IMR-90 (cell line): ENCODE data around the gene MRPS9. TPM values are rescaled to one million over a fixed set of nuclear protein-coding genes. Genes with fewer than 3 reads are reported as not detected.

Experiments
- ATAC-seq: fragments of 200-7000 bp; cut with Tn5 transposase; 2 replicates; pipeline ENCODE4 v1.9.1; 2020; ENCODE audit warnings: low read depth, mild to moderate bottlenecking, moderate library complexity
- BruUV-seq: library from RNA; stranded (reverse); fragments of 400-500 nt; replicated peaks from 2 replicates; lab custom pipeline; 2021; lab: Mats Ljungman, UMichigan
- CTCF ChIA-PET: fragments of 300-600 bp; formaldehyde crosslinking; extraction: SDS; loops from one replicate; lab custom pipeline; 2021; ENCODE audit warnings: antibody characterized with exemption; lab: Yijun Ruan, JAX
- POLR2A ChIA-PET: fragments of 300-600 bp; sonication (Branson Sonifier 250); formaldehyde crosslinking; loops from one replicate; lab custom pipeline; 2022; ENCODE audit warnings: antibody characterized with exemption; ENCODE audit not compliant: unreplicated experiment; lab: Charles Lee
- DNase-seq: peaks from one replicate; pipeline ENCODE4 v3.0.0; 2013
- H2AFZ ChIP-seq: replicated peaks from 2 replicates; pipeline ENCODE3; 2013; ENCODE audit warnings: low read length, mild to moderate bottlenecking; ENCODE audit not compliant: poor library complexity
- H2AK5ac ChIP-seq: 2 replicates; pipeline ENCODE4 v1.6.1; 2013; ENCODE audit warnings: low read depth, low read length, inconsistent platforms
- H2AK9ac ChIP-seq: replicated peaks from 2 replicates; pipeline ENCODE3; 2013; ENCODE audit warnings: mild to moderate bottlenecking, low read depth, low read length, moderate library complexity; ENCODE audit not compliant: poor library complexity
- H2BK120ac ChIP-seq: 2 replicates; pipeline ENCODE4 v1.6.1; 2013; ENCODE audit warnings: low read depth, low read length, inconsistent platforms
- H2BK15ac ChIP-seq: 3 replicates; pipeline ENCODE4 v1.6.1; 2013; ENCODE audit warnings: low read depth, low read length, inconsistent platforms
- H2BK20ac ChIP-seq: 2 replicates; pipeline ENCODE4 v1.6.1; 2013; ENCODE audit warnings: low read depth, mild to moderate bottlenecking, inconsistent platforms, low read length, moderate library complexity
- H2BK5ac ChIP-seq: 2 replicates; pipeline ENCODE4 v1.6.1; 2013; ENCODE audit warnings: mild to moderate bottlenecking, low read depth, low read length, inconsistent platforms; ENCODE audit not compliant: poor library complexity, severe bottlenecking
- H3K14ac ChIP-seq: replicated peaks from 2 replicates; pipeline ENCODE4 v1.6.1; 2013; ENCODE audit warnings: low read depth, low read length, inconsistent platforms
- H3K18ac ChIP-seq: 2 replicates; pipeline ENCODE4 v1.6.1; 2013; ENCODE audit warnings: low read depth, low read length, control low read depth
- H3K23ac ChIP-seq: 2 replicates; pipeline ENCODE4 v1.6.1; 2013; ENCODE audit warnings: low read depth, low read length, inconsistent platforms
- H3K27ac ChIP-seq: 2 replicates; pipeline ENCODE4 v1.5.1; 2013; ENCODE audit warnings: mild to moderate bottlenecking, control low read depth, low read length; ENCODE audit not compliant: insufficient read depth
- H3K27me3 ChIP-seq: 2 replicates; pipeline ENCODE4 v1.6.1; 2013; ENCODE audit warnings: low read length; ENCODE audit not compliant: control insufficient read depth, insufficient read depth
- H3K36me3 ChIP-seq: 2 replicates; pipeline ENCODE4 v1.6.1; 2013; ENCODE audit warnings: low read length, mixed read lengths; ENCODE audit not compliant: control insufficient read depth, insufficient read depth
- H3K4ac ChIP-seq: 2 replicates; pipeline ENCODE4 v1.6.1; 2013; ENCODE audit warnings: low read depth, low read length, inconsistent platforms
- H3K4me1 ChIP-seq: 2 replicates; pipeline ENCODE4 v1.6.1; 2013; ENCODE audit warnings: low read length, mixed read lengths; ENCODE audit not compliant: control insufficient read depth, insufficient read depth
- H3K4me2 ChIP-seq: 2 replicates; pipeline ENCODE4 v1.6.1; 2013; ENCODE audit warnings: low read depth, mild to moderate bottlenecking, control low read depth, low read length, moderate library complexity
- H3K4me3 ChIP-seq: 2 replicates; pipeline ENCODE4 v1.5.1; 2013; ENCODE audit warnings: low read depth, mild to moderate bottlenecking, control low read depth, low read length, moderate library complexity; ENCODE audit not compliant: insufficient read depth
- H3K56ac ChIP-seq: 2 replicates; pipeline ENCODE4 v1.6.1; 2013; ENCODE audit warnings: low read length, inconsistent platforms; ENCODE audit not compliant: insufficient read depth; ENCODE audit errors: extremely low read depth
- H3K79me1 ChIP-seq, 2 experiments: 2 replicates each; pipeline ENCODE4 v1.6.1; 2013; ENCODE audit warnings: low read length in 2 of 2, inconsistent platforms in 1 of 2, low read depth in 1 of 2
- H3K9ac ChIP-seq: 2 replicates; pipeline ENCODE4 v1.6.1; 2013; ENCODE audit warnings: low read depth, low read length, control low read depth
- H3K9me1 ChIP-seq: 2 replicates; pipeline ENCODE4 v1.6.1; 2013; ENCODE audit warnings: low read length, inconsistent platforms; ENCODE audit not compliant: insufficient read depth
- H3K9me3 ChIP-seq: 2 replicates; pipeline ENCODE4 v1.6.1; 2013; ENCODE audit warnings: low read length; ENCODE audit not compliant: control insufficient read depth, insufficient read depth
- H4K20me1 ChIP-seq: 2 replicates; pipeline ENCODE4 v1.6.1; 2013; ENCODE audit warnings: low read length, inconsistent platforms; ENCODE audit not compliant: insufficient read depth
- H4K5ac ChIP-seq: 2 replicates; pipeline ENCODE4 v1.6.1; 2013; ENCODE audit warnings: mild to moderate bottlenecking, low read depth, low read length, control low read depth
- H4K8ac ChIP-seq, 2 experiments: 2 replicates each; pipeline ENCODE4 v1.6.1; 2013; ENCODE audit warnings: low read depth in 2 of 2, low read length in 2 of 2, control low read depth in 1 of 2, inconsistent platforms in 1 of 2
- H4K91ac ChIP-seq: 2 replicates; pipeline ENCODE4 v1.6.1; 2013; ENCODE audit warnings: low read depth, low read length, inconsistent platforms; ENCODE audit not compliant: insufficient read depth
- BHLHE40 ChIP-seq: fragments of 150-350 bp; IDR thresholded peaks from 2 replicates; pipeline ENCODE4 v1.6.1; 2016; ENCODE audit warnings: mild to moderate bottlenecking, low read depth, low read length
- CEBPB ChIP-seq: IDR thresholded peaks from 2 replicates; pipeline ENCODE4 v1.6.1; 2012; ENCODE audit warnings: low read depth, low read length, improper control_type of control experiment
- FOS ChIP-seq: fragments of 150-350 bp; IDR thresholded peaks from 2 replicates; pipeline ENCODE4 v1.6.1; 2016; ENCODE audit warnings: low read depth, low read length
- MAFK ChIP-seq: IDR thresholded peaks from 2 replicates; pipeline ENCODE4 v1.6.1; 2012; ENCODE audit warnings: low read depth, low read length, improper control_type of control experiment
- POLR2A ChIP-seq: IDR thresholded peaks from 2 replicates; pipeline ENCODE4 v1.6.1; 2012; ENCODE audit warnings: mild to moderate bottlenecking, low read depth, low read length
- RAD21 ChIP-seq: IDR thresholded peaks from 2 replicates; pipeline ENCODE4 v1.6.1; 2012; ENCODE audit warnings: low read length, improper control_type of control experiment
- RCOR1 ChIP-seq: IDR thresholded peaks from 2 replicates; pipeline ENCODE4 v1.6.1; 2012; ENCODE audit warnings: mild to moderate bottlenecking, low read length, improper control_type of control experiment; ENCODE audit not compliant: insufficient replicate concordance
- RFX5 ChIP-seq: IDR thresholded peaks from 2 replicates; pipeline ENCODE4 v1.8.0; 2012; ENCODE audit warnings: low read depth, mild to moderate bottlenecking, low read length, moderate library complexity
- SMC3 ChIP-seq: fragments of 150-350 bp; IDR thresholded peaks from 2 replicates; pipeline ENCODE4 v1.6.1; 2016; ENCODE audit warnings: low read depth, mild to moderate bottlenecking, antibody characterized with exemption, low read length, moderate library complexity
- USF2 ChIP-seq: fragments of 150-350 bp; IDR thresholded peaks from 2 replicates; pipeline ENCODE4 v1.6.1; 2017; ENCODE audit warnings: mild to moderate bottlenecking, antibody characterized with exemption, low read length, low read depth
- WGBS, 2 experiments: methylation state at CpG; one replicate each; pipeline versions ENCODE4 v1.1.5 to v1.1.7; 2013; ENCODE audit warnings: missing lambda C conversion rate in 2 of 2; ENCODE audit not compliant: insufficient read length in 1 of 2; ENCODE audit errors: extremely low coverage in 2 of 2; 5-methylcytosine and 5-hydroxymethylcytosine counted together
- dilution Hi-C: fragments of 300-500 bp; cut with HindIII; formaldehyde crosslinking; loops from one replicate; pipeline ENCODE4 v1.14.3; 2018; ENCODE audit warnings: low sequenced_read_pairs; ENCODE audit not compliant: unreplicated experiment
- in situ Hi-C: fragments of 300-500 bp; cut with MboI; formaldehyde crosslinking; loops from 3 replicates; pipeline ENCODE4 v1.14.3; 2019; ENCODE audit warnings: low sequenced_read_pairs, inconsistent platforms, mixed read lengths
- intact Hi-C: fragments of 100-400 bp; cut with micrococcal nuclease; formaldehyde crosslinking; loops from 2 replicates; pipeline ENCODE4 v1.10.0; 2022
- polyA plus RNA-seq, 3 experiments: library from polyadenylated mRNA; depleted of rRNA; stranded (reverse); fragments of >200 nt; gene quantifications; 2 replicates each; pipeline ENCODE4 v1.2.3, GENCODE V29; 2012; ENCODE audit warnings: low replicate concordance in 1 of 3
- total RNA-seq: library from RNA; depleted of rRNA; stranded (reverse); fragments of >200 nt; gene quantifications from 2 replicates; pipeline ENCODE4 v1.2.3, GENCODE V29; 2012
- TF ChIP-seq, protein P1 (sequence below): conservative IDR thresholded peaks from 2 replicates; pipeline ENCODE4 v1.5.1; 2012; ENCODE audit warnings: mild to moderate bottlenecking, low read depth, low read length, improper control_type of control experiment
- TF ChIP-seq, protein P2 (sequence below): fragments of 150-350 bp; IDR thresholded peaks from 2 replicates; pipeline ENCODE4 v1.6.1; 2016; ENCODE audit warnings: low read depth, mild to moderate bottlenecking, low read length, moderate library complexity, borderline replicate concordance

MRPS9 gene
- total and polyA plus RNA-seq, 2 of the 4 experiments (the other 2 are of a cell fraction), result 20.6 to 27.7 TPM

DNA sequence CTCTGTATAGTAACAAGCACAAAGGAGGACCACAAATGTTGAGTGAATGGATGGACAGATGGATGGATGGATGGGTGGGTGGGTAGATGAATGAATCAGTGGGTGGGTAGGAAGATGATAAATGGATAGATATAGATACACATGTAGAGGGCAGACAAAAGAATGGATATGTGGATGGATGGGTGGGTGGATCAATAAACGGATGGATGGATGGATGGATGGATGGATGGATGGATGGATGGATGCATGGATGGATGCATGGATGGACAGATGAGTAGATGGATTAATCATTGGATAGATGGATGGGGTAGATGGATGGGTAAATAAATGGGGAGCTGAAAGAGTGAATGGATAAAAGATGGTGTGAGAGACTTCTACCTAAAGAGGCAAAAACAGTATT lies 111.4 kb downstream of the MRPS9 start:
- H2AK5ac ChIP-seq, result no peak overlapping the region
- H3K9me1 ChIP-seq, result no peaks in the 10 kb centered on the region; the same call in 1 of the 2 replicates
- no peak overlapping the region for H3K56ac ChIP-seq
- POLR2A ChIA-PET, result no interaction called here
- no peak overlapping the region for H2BK5ac ChIP-seq
- in situ Hi-C loops (no loop called here), dilution Hi-C loops (no loop called here), intact Hi-C loops (no loop called here)
- no peak overlapping the region for H3K9ac ChIP-seq
- H3K4me2 ChIP-seq, result no peak overlapping the region
- no peaks in the 10 kb centered on the region for H3K4me1 ChIP-seq
- no peaks in the 10 kb centered on the region for H3K79me1 ChIP-seq
- H3K9me3 ChIP-seq, result no peaks in the 10 kb centered on the region
- no peak overlapping the region for H3K4ac ChIP-seq
- 42% methylated on average over 1 of the region's 1 CpG; no CpG with 5 or more reads in 1 of the 2 experiments for WGBS, 2 experiments
- no peak overlapping the region for H3K4me3 ChIP-seq
- no peak for DNase-seq
- TF ChIP-seq RAD21 (no peak), FOS (no peak), MAFK (no peak), RCOR1 (no peak), USF2 (no peak), BHLHE40 (no peak), POLR2A (no peak), SMC3 (no peak), CEBPB (no peak), RFX5 (no peak)
- TF ChIP-seq, protein P1, sequence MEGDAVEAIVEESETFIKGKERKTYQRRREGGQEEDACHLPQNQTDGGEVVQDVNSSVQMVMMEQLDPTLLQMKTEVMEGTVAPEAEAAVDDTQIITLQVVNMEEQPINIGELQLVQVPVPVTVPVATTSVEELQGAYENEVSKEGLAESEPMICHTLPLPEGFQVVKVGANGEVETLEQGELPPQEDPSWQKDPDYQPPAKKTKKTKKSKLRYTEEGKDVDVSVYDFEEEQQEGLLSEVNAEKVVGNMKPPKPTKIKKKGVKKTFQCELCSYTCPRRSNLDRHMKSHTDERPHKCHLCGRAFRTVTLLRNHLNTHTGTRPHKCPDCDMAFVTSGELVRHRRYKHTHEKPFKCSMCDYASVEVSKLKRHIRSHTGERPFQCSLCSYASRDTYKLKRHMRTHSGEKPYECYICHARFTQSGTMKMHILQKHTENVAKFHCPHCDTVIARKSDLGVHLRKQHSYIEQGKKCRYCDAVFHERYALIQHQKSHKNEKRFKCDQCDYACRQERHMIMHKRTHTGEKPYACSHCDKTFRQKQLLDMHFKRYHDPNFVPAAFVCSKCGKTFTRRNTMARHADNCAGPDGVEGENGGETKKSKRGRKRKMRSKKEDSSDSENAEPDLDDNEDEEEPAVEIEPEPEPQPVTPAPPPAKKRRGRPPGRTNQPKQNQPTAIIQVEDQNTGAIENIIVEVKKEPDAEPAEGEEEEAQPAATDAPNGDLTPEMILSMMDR, result no peak
- TF ChIP-seq, protein P2, sequence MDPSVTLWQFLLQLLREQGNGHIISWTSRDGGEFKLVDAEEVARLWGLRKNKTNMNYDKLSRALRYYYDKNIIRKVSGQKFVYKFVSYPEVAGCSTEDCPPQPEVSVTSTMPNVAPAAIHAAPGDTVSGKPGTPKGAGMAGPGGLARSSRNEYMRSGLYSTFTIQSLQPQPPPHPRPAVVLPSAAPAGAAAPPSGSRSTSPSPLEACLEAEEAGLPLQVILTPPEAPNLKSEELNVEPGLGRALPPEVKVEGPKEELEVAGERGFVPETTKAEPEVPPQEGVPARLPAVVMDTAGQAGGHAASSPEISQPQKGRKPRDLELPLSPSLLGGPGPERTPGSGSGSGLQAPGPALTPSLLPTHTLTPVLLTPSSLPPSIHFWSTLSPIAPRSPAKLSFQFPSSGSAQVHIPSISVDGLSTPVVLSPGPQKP, result no peak
- H4K91ac ChIP-seq, result no peak overlapping the region
- no TSS peak for BruUV-seq
- H2AK9ac ChIP-seq, result no peak overlapping the region
- no peak overlapping the region for H2BK120ac ChIP-seq
- no peak for ATAC-seq
- no peak overlapping the region for H2BK20ac ChIP-seq
- H4K20me1 ChIP-seq, result no peaks in the 10 kb centered on the region
- no peak overlapping the region for H3K14ac ChIP-seq
- no peak overlapping the region for H2AFZ ChIP-seq
- peaks cover 15% of the 10 kb centered on the region for H3K27me3 ChIP-seq
- H3K18ac ChIP-seq, result no peak overlapping the region
- no peak overlapping the region for H2BK15ac ChIP-seq
- no peak overlapping the region for H3K27ac ChIP-seq
- no peak overlapping the region for H3K23ac ChIP-seq
- no peaks in the 10 kb centered on the region for H3K36me3 ChIP-seq
- no peak overlapping the region for H4K5ac ChIP-seq
- H4K8ac ChIP-seq, result no peak overlapping the region
- CTCF ChIA-PET, result no interaction called here
